DND-41 (cell line): Measurements from ENCODE around the gene TMBIM6.

Source experiments
- ATAC-seq: fragments of 200-7000 bp; cut with Tn5 transposase; 3 replicates; pipeline ENCODE4 v1.9.1; 2021; ENCODE audit warnings: low read depth; ENCODE audit not compliant: insufficient read depth
- DNase-seq: peaks from one replicate; pipeline ENCODE4 v3.0.0-alpha.2; 2020
- H2AFZ ChIP-seq: 2 replicates; pipeline ENCODE4 v1.6.0; 2012; ENCODE audit warnings: low read depth, low read length
- H3K27ac ChIP-seq: 2 replicates; pipeline ENCODE4 v1.5.1; 2012; ENCODE audit warnings: low read length, inconsistent platforms
- H3K27me3 ChIP-seq: fragments of 200-600 bp; sonication (generic); 2 replicates; pipeline ENCODE4 v1.6.0; 2012; ENCODE audit warnings: low read length, mild to moderate bottlenecking, inconsistent platforms; ENCODE audit not compliant: insufficient read depth, poor library complexity
- H3K36me3 ChIP-seq: 2 replicates; pipeline ENCODE4 v1.5.1; 2012; ENCODE audit warnings: low read length, inconsistent platforms; ENCODE audit not compliant: insufficient read depth
- H3K4me1 ChIP-seq: 2 replicates; pipeline ENCODE4 v1.5.1; 2012; ENCODE audit warnings: mild to moderate bottlenecking, low read length; ENCODE audit not compliant: insufficient read depth
- H3K4me2 ChIP-seq: 2 replicates; pipeline ENCODE4 v1.6.0; 2012; ENCODE audit warnings: mild to moderate bottlenecking, moderate library complexity, low read length, inconsistent platforms; ENCODE audit not compliant: insufficient read depth
- H3K4me3 ChIP-seq, 2 experiments: fragments of 200-600 bp in 1 of 2; shearing (Covaris generic) in 1 of 2; 2 replicates each; pipeline ENCODE4 v1.5.1; 2012 to 2016; ENCODE audit warnings: inconsistent platforms in 2 of 2, low read length in 2 of 2, mild to moderate bottlenecking in 2 of 2, low read depth in 1 of 2, moderate library complexity in 1 of 2
- H3K79me2 ChIP-seq: 2 replicates; pipeline ENCODE4 v1.6.0; 2012; ENCODE audit warnings: low read length, inconsistent platforms; ENCODE audit not compliant: insufficient read depth
- H3K9ac ChIP-seq: 2 replicates; pipeline ENCODE4 v1.6.0; 2012; ENCODE audit warnings: low read depth, mild to moderate bottlenecking, inconsistent platforms, low read length, moderate library complexity
- H3K9me3 ChIP-seq: 2 replicates; pipeline ENCODE4 v1.5.1; 2012; ENCODE audit warnings: low read length, moderate library complexity, mild to moderate bottlenecking, inconsistent platforms; ENCODE audit not compliant: insufficient read depth, severe bottlenecking
- H4K20me1 ChIP-seq: 2 replicates; pipeline ENCODE4 v1.6.0; 2012; ENCODE audit warnings: low read length; ENCODE audit not compliant: insufficient read depth
- EZH2 ChIP-seq: IDR thresholded peaks from 3 replicates; pipeline ENCODE4 v1.6.1; 2012; ENCODE audit warnings: borderline replicate concordance, low read depth, mild to moderate bottlenecking, moderate library complexity, low read length, inconsistent platforms; ENCODE audit not compliant: severe bottlenecking
- TF ChIP-seq, protein P1 (sequence below): IDR thresholded peaks from 2 replicates; pipeline ENCODE4 v1.5.1; 2012; ENCODE audit warnings: borderline replicate concordance, low read length, moderate library complexity, mild to moderate bottlenecking; ENCODE audit not compliant: poor library complexity, severe bottlenecking; ENCODE audit errors: extremely low read depth

The TMBIM6 gene

DNA sequence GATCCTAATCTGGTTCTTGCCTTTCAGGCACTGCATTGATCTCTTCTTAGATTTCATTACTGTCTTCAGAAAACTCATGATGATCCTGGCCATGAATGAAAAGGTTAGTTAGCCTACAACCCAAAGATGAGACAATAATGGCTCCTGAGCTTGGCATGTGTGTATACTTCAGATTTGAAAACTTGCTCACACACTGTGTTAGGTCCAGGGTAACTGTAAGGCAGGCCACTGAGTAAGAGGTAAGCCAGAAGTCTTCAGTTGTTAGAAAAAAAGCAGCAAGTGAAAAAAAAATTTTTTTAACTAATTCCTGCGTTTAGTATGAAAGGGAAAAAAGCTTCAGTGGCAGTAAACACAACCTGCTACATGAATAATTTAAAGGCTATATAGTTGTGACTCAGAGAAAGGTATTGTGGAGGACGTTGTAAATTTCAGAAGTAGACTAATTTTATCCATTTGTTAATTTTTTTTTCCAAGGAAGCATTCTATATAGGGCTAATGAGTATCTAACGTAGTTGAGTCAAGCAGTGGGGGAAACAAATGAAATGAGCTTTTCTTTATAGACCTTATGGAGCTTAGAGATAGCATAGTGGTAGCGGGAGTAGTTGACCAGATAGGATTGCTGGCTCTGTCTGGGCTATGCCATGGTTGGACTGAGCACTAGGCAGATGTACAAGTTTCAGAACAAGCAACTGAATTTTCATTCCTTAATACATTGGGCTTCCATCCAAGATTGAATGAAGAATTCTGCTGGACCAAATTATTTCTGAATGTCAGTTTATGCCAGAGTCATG, 20.5 kb downstream of the TMBIM6 start:
- Histone ChIP-seq H4K20me1 (peaks cover 23% of the 10 kb centered on the region), H3K9me3 (no peaks in the 10 kb centered on the region), H2AFZ (no peak overlapping the region), H3K4me2 (no peak overlapping the region), H3K4me1 (peaks cover 17% of the 10 kb centered on the region), H3K9ac (no peak overlapping the region), H3K79me2 (no peaks in the 10 kb centered on the region), H3K4me3 (no peak overlapping the region), H3K27ac (peak overlapping the region; percentile 38; the same call in 1 of the 2 replicates), H3K36me3 (peaks cover 78% of the 10 kb centered on the region), H3K27me3 (no peaks in the 10 kb centered on the region)
- DNase-seq (no peak), ATAC-seq (peak; percentile 4; the same call in 1 of the 3 replicates)
- no peak for TF ChIP-seq EZH2
- TF ChIP-seq, protein P1, sequence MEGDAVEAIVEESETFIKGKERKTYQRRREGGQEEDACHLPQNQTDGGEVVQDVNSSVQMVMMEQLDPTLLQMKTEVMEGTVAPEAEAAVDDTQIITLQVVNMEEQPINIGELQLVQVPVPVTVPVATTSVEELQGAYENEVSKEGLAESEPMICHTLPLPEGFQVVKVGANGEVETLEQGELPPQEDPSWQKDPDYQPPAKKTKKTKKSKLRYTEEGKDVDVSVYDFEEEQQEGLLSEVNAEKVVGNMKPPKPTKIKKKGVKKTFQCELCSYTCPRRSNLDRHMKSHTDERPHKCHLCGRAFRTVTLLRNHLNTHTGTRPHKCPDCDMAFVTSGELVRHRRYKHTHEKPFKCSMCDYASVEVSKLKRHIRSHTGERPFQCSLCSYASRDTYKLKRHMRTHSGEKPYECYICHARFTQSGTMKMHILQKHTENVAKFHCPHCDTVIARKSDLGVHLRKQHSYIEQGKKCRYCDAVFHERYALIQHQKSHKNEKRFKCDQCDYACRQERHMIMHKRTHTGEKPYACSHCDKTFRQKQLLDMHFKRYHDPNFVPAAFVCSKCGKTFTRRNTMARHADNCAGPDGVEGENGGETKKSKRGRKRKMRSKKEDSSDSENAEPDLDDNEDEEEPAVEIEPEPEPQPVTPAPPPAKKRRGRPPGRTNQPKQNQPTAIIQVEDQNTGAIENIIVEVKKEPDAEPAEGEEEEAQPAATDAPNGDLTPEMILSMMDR = no peak

GRCh38 chr12:49762468-49762847, 21.1 kb downstream of the TMBIM6 start:
- Histone ChIP-seq H3K4me2 (no peak overlapping the region), H2AFZ (no peak overlapping the region), H3K9me3 (no peaks in the 10 kb centered on the region), H3K4me3 (no peak overlapping the region), H3K79me2 (no peaks in the 10 kb centered on the region), H3K4me1 (peaks cover 17% of the 10 kb centered on the region), H3K27ac (peak overlapping the region; percentile 38; the same call in 1 of the 2 replicates), H3K9ac (no peak overlapping the region), H4K20me1 (peaks cover 19% of the 10 kb centered on the region), H3K27me3 (no peaks in the 10 kb centered on the region), H3K36me3 (peaks cover 73% of the 10 kb centered on the region)
- no peak for TF ChIP-seq EZH2
- TF ChIP-seq, protein P1 = no peak
- peak; percentile 66 for ATAC-seq
- DNase-seq = peak; percentile 67

GRCh38 chr12:49763006-49763591, 21.7 kb downstream of the TMBIM6 start:
- Histone ChIP-seq H3K27ac (peak overlapping the region; percentile 46; the same call in 1 of the 2 replicates), H3K4me2 (no peak overlapping the region), H3K9me3 (no peaks in the 10 kb centered on the region), H3K4me1 (peaks cover 17% of the 10 kb centered on the region), H3K79me2 (no peaks in the 10 kb centered on the region), H3K9ac (no peak overlapping the region), H2AFZ (no peak overlapping the region), H3K36me3 (peaks cover 66% of the 10 kb centered on the region), H4K20me1 (peaks cover 18% of the 10 kb centered on the region), H3K4me3 (no peak overlapping the region), H3K27me3 (no peaks in the 10 kb centered on the region)
- TF ChIP-seq EZH2 = no peak
- TF ChIP-seq, protein P1 = peak; percentile 83
- ATAC-seq (peak; percentile 78), DNase-seq (peak; percentile 85)
